ENCODE data around the gene GPR33. TPM values are rescaled to one million over a fixed set of nuclear protein-coding genes. Genes with fewer than 3 reads are reported as not detected.

Gene GPR33
- total and polyA plus RNA-seq, 2 experiments from 2014 or later = not detected

GRCh38 chr14:31435276-31435675 lies 52.6 kb downstream of the GPR33 start:
- no peaks in the 10 kb centered on the region for H3K9me3 ChIP-seq (ENCODE audit: low read depth)
- no peaks in the 10 kb centered on the region for H3K36me3 ChIP-seq
- H3K27me3 ChIP-seq = no peaks in the 10 kb centered on the region
- no peak for TF ChIP-seq CTCF (IDR thresholded peaks at IDR 0.05; ENCODE audit: low read depth, low read length)
- peak in 1 of 2 donors; percentile 48 for DNase-seq (ENCODE audit: low read depth in 1 of 2, low spot score in 1 of 2)
- H3K4me1 ChIP-seq (ENCODE audit: low read depth) = no peaks in the 10 kb centered on the region
- H3K27ac ChIP-seq = no peak overlapping the region
- H3K4me3 ChIP-seq = no peak overlapping the region

Other genes with a start within 250 kb of the GPR33 start
- gene HEATR5A, start 67.5 kb downstream of the GPR33 start, total RNA-seq = 16.1 and 31.7 TPM in 2 replicates
- gene HEATR5A, start 67.5 kb downstream of the GPR33 start, polyA plus RNA-seq = 12.2 and 23.2 TPM in 2 replicates
- 40.1 and 45.2 TPM in 2 replicates for gene DTD2, start 30.5 kb downstream of the GPR33 start, total RNA-seq
- 8.9 and 14.2 TPM in 2 replicates for gene DTD2, start 30.5 kb downstream of the GPR33 start, polyA plus RNA-seq
- gene NUBPL, start 73.4 kb upstream of the GPR33 start, total RNA-seq = 27.4 and 30.8 TPM in 2 replicates
- 22.9 and 25.9 TPM in 2 replicates for gene NUBPL, start 73.4 kb upstream of the GPR33 start, polyA plus RNA-seq